Osteoblast (primary cell): ENCODE measurements around the gene SLC27A1. TPM values are rescaled to one million over a fixed set of nuclear protein-coding genes. Genes with fewer than 3 reads are reported as not detected.
A peak's percentile ranks its signal among the peaks of the same experiment; 100 is the strongest.
"Not testable (repeated sequence)": the region's sequence is repeated elsewhere in the genome, so short reads cannot be mapped to it uniquely, and the experiment has no call there.

Source experiments
- DNase-seq: peaks from one replicate; pipeline ENCODE4 v3.0.0; 2011; ENCODE audit warnings: low spot score, mixed read lengths; ENCODE audit not compliant: insufficient read length; ENCODE audit errors: missing footprints
- H2AFZ ChIP-seq: 2 replicates; pipeline ENCODE4 v1.6.0; 2011; ENCODE audit warnings: mild to moderate bottlenecking, low read length
- H3K27ac ChIP-seq: 2 replicates; pipeline ENCODE4 v1.5.1; 2011; ENCODE audit warnings: mild to moderate bottlenecking, low read depth, low read length, moderate library complexity
- H3K27me3 ChIP-seq: 2 replicates; pipeline ENCODE4 v1.6.0; 2012; ENCODE audit warnings: mild to moderate bottlenecking, control low read depth, inconsistent platforms, low read length, moderate library complexity; ENCODE audit not compliant: insufficient read depth
- H3K36me3 ChIP-seq: 2 replicates; pipeline ENCODE4 v1.5.1; 2011; ENCODE audit warnings: mild to moderate bottlenecking, low read length, control low read depth, moderate library complexity; ENCODE audit not compliant: insufficient read depth
- H3K4me1 ChIP-seq: 2 replicates; pipeline ENCODE4 v1.5.1; 2011; ENCODE audit warnings: mild to moderate bottlenecking, low read length, control low read depth, moderate library complexity; ENCODE audit not compliant: insufficient read depth
- H3K4me2 ChIP-seq: 2 replicates; pipeline ENCODE4 v1.6.0; 2011; ENCODE audit warnings: mild to moderate bottlenecking, low read length; ENCODE audit not compliant: insufficient read depth
- H3K4me3 ChIP-seq: fragments of 200-600 bp; sonication (generic); 3 replicates; pipeline ENCODE4 v1.5.1; 2012; ENCODE audit warnings: mild to moderate bottlenecking, low read length, inconsistent platforms; ENCODE audit not compliant: insufficient read depth
- H3K79me2 ChIP-seq: 2 replicates; pipeline ENCODE4 v1.6.0; 2012; ENCODE audit warnings: mild to moderate bottlenecking, low read length, control low read depth, inconsistent platforms; ENCODE audit not compliant: insufficient read depth
- H3K9me3 ChIP-seq: 2 replicates; pipeline ENCODE4 v1.5.1; 2011; ENCODE audit warnings: low read depth, low read length, control low read depth
- H4K20me1 ChIP-seq: 2 replicates; pipeline ENCODE4 v1.6.0; 2012; ENCODE audit warnings: mild to moderate bottlenecking, low read length, control low read depth; ENCODE audit not compliant: insufficient read depth
- total RNA-seq: library from RNA; depleted of rRNA; stranded (reverse); fragments of >200 nt; gene quantifications from 2 replicates; pipeline ENCODE4 v1.2.3, GENCODE V29; 2012
- TF ChIP-seq, protein P1 (sequence below): IDR thresholded peaks from 2 replicates; pipeline ENCODE4 v1.5.1; 2011; ENCODE audit warnings: mild to moderate bottlenecking, low read depth, low read length, moderate library complexity; ENCODE audit errors: extremely low read depth

Gene SLC27A1
- total RNA-seq, 1 donor, result 64.4 TPM

GRCh38 chr19:17473041-17473440, 2.7 kb downstream of the SLC27A1 start:
- Histone ChIP-seq H3K4me2 (peak overlapping the region; percentile 45), H3K36me3 (no peaks in the 10 kb centered on the region), H3K79me2 (peaks cover 58% of the 10 kb centered on the region), H3K27ac (peak overlapping the region; percentile 19), H3K4me3 (no peak overlapping the region), H3K27me3 (no peaks in the 10 kb centered on the region), H3K9me3 (no peaks in the 10 kb centered on the region), H2AFZ (no peak overlapping the region), H3K4me1 (peaks cover 43% of the 10 kb centered on the region), H4K20me1 (peaks cover 15% of the 10 kb centered on the region)
- TF ChIP-seq, protein P1, sequence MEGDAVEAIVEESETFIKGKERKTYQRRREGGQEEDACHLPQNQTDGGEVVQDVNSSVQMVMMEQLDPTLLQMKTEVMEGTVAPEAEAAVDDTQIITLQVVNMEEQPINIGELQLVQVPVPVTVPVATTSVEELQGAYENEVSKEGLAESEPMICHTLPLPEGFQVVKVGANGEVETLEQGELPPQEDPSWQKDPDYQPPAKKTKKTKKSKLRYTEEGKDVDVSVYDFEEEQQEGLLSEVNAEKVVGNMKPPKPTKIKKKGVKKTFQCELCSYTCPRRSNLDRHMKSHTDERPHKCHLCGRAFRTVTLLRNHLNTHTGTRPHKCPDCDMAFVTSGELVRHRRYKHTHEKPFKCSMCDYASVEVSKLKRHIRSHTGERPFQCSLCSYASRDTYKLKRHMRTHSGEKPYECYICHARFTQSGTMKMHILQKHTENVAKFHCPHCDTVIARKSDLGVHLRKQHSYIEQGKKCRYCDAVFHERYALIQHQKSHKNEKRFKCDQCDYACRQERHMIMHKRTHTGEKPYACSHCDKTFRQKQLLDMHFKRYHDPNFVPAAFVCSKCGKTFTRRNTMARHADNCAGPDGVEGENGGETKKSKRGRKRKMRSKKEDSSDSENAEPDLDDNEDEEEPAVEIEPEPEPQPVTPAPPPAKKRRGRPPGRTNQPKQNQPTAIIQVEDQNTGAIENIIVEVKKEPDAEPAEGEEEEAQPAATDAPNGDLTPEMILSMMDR, result no peak
- DNase-seq, result peak; percentile 58

DNA sequence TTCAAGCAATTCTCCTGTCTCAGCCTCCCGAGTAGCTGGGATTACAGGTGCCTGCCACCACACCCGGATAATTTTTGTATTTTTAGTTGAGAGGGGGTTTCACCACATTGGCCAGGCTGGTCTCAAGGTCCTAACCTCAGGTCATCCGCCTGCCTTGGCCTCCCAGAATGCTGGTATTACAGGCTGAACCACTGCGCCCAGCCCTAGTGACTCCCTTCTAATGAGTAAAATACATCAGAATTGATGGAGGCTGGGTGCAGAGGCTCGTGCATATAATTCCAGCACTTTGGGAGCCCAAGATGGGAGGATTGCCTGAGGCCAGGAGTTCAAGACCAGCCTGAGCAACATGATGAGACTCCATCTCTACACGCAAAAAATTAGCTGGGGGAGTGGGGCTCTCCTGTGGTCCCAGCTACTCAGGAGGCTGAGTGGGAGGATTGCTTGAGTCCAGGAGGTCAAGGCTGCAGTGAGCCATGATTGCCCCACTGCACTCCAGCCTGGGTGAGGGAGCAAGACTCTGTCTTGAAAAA, 4.8 kb downstream of the SLC27A1 start:
- Histone ChIP-seq H3K79me2 (peaks cover 58% of the 10 kb centered on the region), H3K27ac (peak overlapping the region; percentile 75), H3K4me1 (peaks cover 50% of the 10 kb centered on the region), H3K4me2 (peak overlapping the region; percentile 67), H4K20me1 (peaks cover 15% of the 10 kb centered on the region)
- H2AFZ ChIP-seq, DNase-seq, H3K27me3 ChIP-seq, H3K36me3 ChIP-seq, H3K9me3 ChIP-seq, H3K4me3 ChIP-seq: not testable (repeated sequence)

DNA sequence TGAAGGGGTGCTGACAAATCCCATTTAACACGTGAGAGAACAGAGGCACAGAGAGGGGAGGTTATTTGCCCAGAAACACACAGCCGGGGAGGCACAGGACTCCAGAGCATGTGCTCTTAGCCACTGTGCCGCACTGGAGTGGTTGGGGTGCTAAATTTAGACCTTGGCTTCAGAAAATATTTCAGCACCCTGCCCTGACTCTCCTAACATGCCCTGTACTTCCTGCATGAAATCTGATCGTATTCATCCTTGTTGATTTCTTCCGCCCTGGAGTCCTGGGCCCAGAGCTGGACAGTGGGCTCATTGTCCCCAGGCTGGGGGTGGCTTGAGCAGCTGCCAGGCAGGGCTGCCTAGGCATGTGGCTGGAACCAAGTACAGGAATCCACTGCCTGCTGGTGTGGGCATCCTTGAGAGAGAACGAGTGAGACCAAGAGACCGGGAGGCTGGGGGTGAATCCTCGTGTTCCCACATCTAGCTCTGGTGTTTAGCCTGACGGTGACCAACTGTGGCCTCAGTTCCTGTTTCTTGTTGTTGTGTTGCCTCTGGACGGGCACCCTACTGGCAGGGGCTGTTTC, 5.3 kb downstream of the SLC27A1 start:
- H3K4me1 ChIP-seq, result peaks cover 51% of the 10 kb centered on the region

DNA sequence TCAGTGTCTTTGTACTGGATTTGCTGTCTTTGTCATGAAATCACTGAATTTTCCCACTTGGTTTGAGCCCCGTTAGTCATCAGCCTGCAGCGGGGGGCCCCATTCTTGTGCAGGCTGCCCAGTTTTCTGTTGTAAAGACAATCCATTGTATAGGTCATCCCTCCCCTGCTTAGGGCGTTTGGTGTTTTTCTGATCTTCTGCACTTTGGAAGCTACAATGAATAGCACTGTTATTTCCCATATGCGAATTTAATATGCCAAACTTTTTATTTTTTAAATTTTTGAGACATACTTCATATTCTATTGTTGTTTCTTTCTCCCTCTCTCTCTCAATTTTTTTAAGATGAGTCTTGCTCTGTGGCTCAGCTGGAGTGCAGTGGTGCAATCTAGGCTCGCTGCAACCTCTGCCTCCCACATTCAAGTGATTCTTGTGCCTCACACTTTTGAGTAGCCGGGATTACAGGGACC, 9.0 kb downstream of the SLC27A1 start:
- DNase-seq, result peak; percentile 93
- no peaks in the 10 kb centered on the region for H3K36me3 ChIP-seq
- no peaks in the 10 kb centered on the region for H3K9me3 ChIP-seq
- H3K79me2 ChIP-seq, result peaks cover 53% of the 10 kb centered on the region
- H3K4me1 ChIP-seq, result peaks cover 36% of the 10 kb centered on the region
- peaks cover 11% of the 10 kb centered on the region for H4K20me1 ChIP-seq
- peak overlapping the region; percentile 12 for H3K4me3 ChIP-seq
- TF ChIP-seq, protein P1, result no peak
- H2AFZ ChIP-seq, result no peak overlapping the region
- H3K27me3 ChIP-seq, result no peaks in the 10 kb centered on the region
- peak overlapping the region; percentile 55 for H3K4me2 ChIP-seq
- H3K27ac ChIP-seq, result peak overlapping the region; percentile 85

More for the DNA sequence above, 5.3 kb downstream of the SLC27A1 start:
- Histone ChIP-seq H3K36me3 (no peaks in the 10 kb centered on the region), H3K27me3 (no peaks in the 10 kb centered on the region), H2AFZ (peak overlapping the region; percentile 79), H4K20me1 (peaks cover 15% of the 10 kb centered on the region), H3K4me3 (peak overlapping the region; percentile 19), H3K79me2 (peaks cover 57% of the 10 kb centered on the region), H3K27ac (peak overlapping the region; percentile 75), H3K9me3 (no peaks in the 10 kb centered on the region), H3K4me2 (peak overlapping the region; percentile 67)
- DNase-seq, result peak; percentile 66
- TF ChIP-seq, protein P1, result no peak
